ENCODE results near the gene COL24A1. TPM values are rescaled to one million over a fixed set of nuclear protein-coding genes. Genes with fewer than 3 reads are reported as not detected.
"Not testable (repeated sequence)": the region's sequence is repeated elsewhere in the genome, so short reads cannot be mapped to it uniquely, and the experiment has no call there.

The COL24A1 gene
- total RNA-seq, 1 experiment from 2014 or later: not detected

- H2AFZ ChIP-seq (ENCODE audit: low read depth, low read length, poor library complexity, severe bottlenecking): no peak overlapping the region
- intact Hi-C loops (cut with micrococcal nuclease): no loop called here
- no peaks in the 10 kb centered on the region for H3K4me1 ChIP-seq (ENCODE audit: control insufficient read depth in 1 of 2, insufficient read depth in 2 of 2, low read length in 2 of 2)
- H3K79me2 ChIP-seq (ENCODE audit: insufficient read depth, low read length): no peaks in the 10 kb centered on the region
- no peaks in the 10 kb centered on the region for H3K36me3 ChIP-seq (ENCODE audit: control insufficient read depth in 1 of 2, insufficient read depth in 2 of 2, low read length in 2 of 2)
- no peaks in the 10 kb centered on the region for H3K9me3 ChIP-seq (ENCODE audit: control insufficient read depth in 1 of 2, insufficient read depth in 1 of 2, low read depth in 1 of 2, low read length in 2 of 2)
- ChIA-PET POLR2A (no interaction called here), CTCF (no interaction called here), RAD21 (ENCODE audit: low non-redundant PET in 1 of 2, low total read pairs in 2 of 2, uncharacterized antibody in 2 of 2, unreplicated experiment in 2 of 2) (no interaction called here)
- no peak overlapping the region for H3K4me2 ChIP-seq (ENCODE audit: low read length)
- no peaks in the 10 kb centered on the region for H4K20me1 ChIP-seq (ENCODE audit: insufficient read depth)
- DNase-seq (ENCODE audit: low read depth, low spot score) (no peak), ATAC-seq (no peak)
- H3K9me2 ChIP-seq (ENCODE audit: insufficient read depth): no peaks in the 10 kb centered on the region
- BruUV-seq (replicated peaks): no TSS peak
- H3K4me3 ChIP-seq (replicated peaks in 1 of 2; ENCODE audit: low read depth in 1 of 2, low read length in 2 of 2): no peak overlapping the region
- no peak overlapping the region for H3K27ac ChIP-seq (ENCODE audit: low read depth, low read length)
- no peak overlapping the region for H3K9ac ChIP-seq (ENCODE audit: low read length)
- no peaks in the 10 kb centered on the region for H3K27me3 ChIP-seq (ENCODE audit: insufficient read depth, low read length)
- no peak for TF ChIP-seq MAX (IDR thresholded peaks at IDR 0.05)
- no peak for TF ChIP-seq RAD21 (IDR thresholded peaks at IDR 0.05; ENCODE audit: low read depth)
- TF ChIP-seq YY1 (IDR thresholded peaks at IDR 0.05; ENCODE audit: extremely low read depth, insufficient replicate concordance, low read depth, low read length): no peak
Observed at GRCh38 chr1:85957760-85958159, 198.8 kb downstream of the COL24A1 start.

- H3K4me1 ChIP-seq (ENCODE audit: control insufficient read depth in 1 of 2, insufficient read depth in 2 of 2, low read length in 2 of 2); H3K79me2 ChIP-seq (ENCODE audit: insufficient read depth, low read length); H3K9ac ChIP-seq (ENCODE audit: low read length); BruUV-seq (replicated peaks); H3K4me3 ChIP-seq (replicated peaks in 1 of 2; ENCODE audit: low read depth in 1 of 2, low read length in 2 of 2); POLR2A ChIA-PET; H3K4me2 ChIP-seq (ENCODE audit: low read length); H3K36me3 ChIP-seq (ENCODE audit: control insufficient read depth in 1 of 2, insufficient read depth in 2 of 2, low read length in 2 of 2); H2AFZ ChIP-seq (ENCODE audit: low read depth, low read length, poor library complexity, severe bottlenecking); ATAC-seq; RAD21 ChIA-PET (ENCODE audit: low non-redundant PET in 1 of 2, low total read pairs in 2 of 2, uncharacterized antibody in 2 of 2, unreplicated experiment in 2 of 2); intact Hi-C loops (cut with micrococcal nuclease); DNase-seq (ENCODE audit: low read depth, low spot score); H3K27me3 ChIP-seq (ENCODE audit: insufficient read depth, low read length); H3K27ac ChIP-seq (ENCODE audit: low read depth, low read length); H3K9me2 ChIP-seq (ENCODE audit: insufficient read depth); H3K9me3 ChIP-seq (ENCODE audit: control insufficient read depth in 1 of 2, insufficient read depth in 1 of 2, low read depth in 1 of 2, low read length in 2 of 2); H4K20me1 ChIP-seq (ENCODE audit: insufficient read depth): not testable (repeated sequence)
- CTCF ChIA-PET: interaction anchor here (1.0 kb wide), 1 partner anchor 43 kb away, joined by 3 read pairs; no protein-coding TSS in a partner anchor
Observed at GRCh38 chr1:85955218-85955617, 201.4 kb downstream of the COL24A1 start.

GRCh38 chr1:85952460-85952859, 204.1 kb downstream of the COL24A1 start:
- Histone ChIP-seq H3K79me2 (ENCODE audit: insufficient read depth, low read length) (no peaks in the 10 kb centered on the region), H4K20me1 (ENCODE audit: insufficient read depth) (no peaks in the 10 kb centered on the region), H2AFZ (ENCODE audit: low read depth, low read length, poor library complexity, severe bottlenecking) (no peak overlapping the region), H3K4me3 (replicated peaks in 1 of 2; ENCODE audit: low read depth in 1 of 2, low read length in 2 of 2) (no peak overlapping the region), H3K9ac (ENCODE audit: low read length) (no peak overlapping the region), H3K4me2 (ENCODE audit: low read length) (no peak overlapping the region), H3K27me3 (ENCODE audit: insufficient read depth, low read length) (no peaks in the 10 kb centered on the region), H3K9me2 (ENCODE audit: insufficient read depth) (no peaks in the 10 kb centered on the region), H3K9me3 (ENCODE audit: control insufficient read depth in 1 of 2, insufficient read depth in 1 of 2, low read depth in 1 of 2, low read length in 2 of 2) (no peaks in the 10 kb centered on the region), H3K4me1 (ENCODE audit: control insufficient read depth in 1 of 2, insufficient read depth in 2 of 2, low read length in 2 of 2) (no peaks in the 10 kb centered on the region), H3K36me3 (ENCODE audit: control insufficient read depth in 1 of 2, insufficient read depth in 2 of 2, low read length in 2 of 2) (no peaks in the 10 kb centered on the region), H3K27ac (ENCODE audit: low read depth, low read length) (no peak overlapping the region)
- no peak for DNase-seq (ENCODE audit: low read depth, low spot score)
- BruUV-seq (replicated peaks): no TSS peak
- ChIA-PET RAD21 (ENCODE audit: low non-redundant PET in 1 of 2, low total read pairs in 2 of 2, uncharacterized antibody in 2 of 2, unreplicated experiment in 2 of 2) (no interaction called here), POLR2A (no interaction called here), CTCF (no interaction called here)
- TF ChIP-seq ATF3 (IDR thresholded peaks at IDR 0.05) (no peak), EZH2 (IDR thresholded peaks at IDR 0.05) (no peak), ZFX (IDR thresholded peaks at IDR 0.05) (no peak)
- no peak for ATAC-seq
- intact Hi-C loops (cut with micrococcal nuclease): no loop called here

Measured in HCT116 (cell line).